Measurements from ENCODE around the gene AFDN.

Gene AFDN

DNA sequence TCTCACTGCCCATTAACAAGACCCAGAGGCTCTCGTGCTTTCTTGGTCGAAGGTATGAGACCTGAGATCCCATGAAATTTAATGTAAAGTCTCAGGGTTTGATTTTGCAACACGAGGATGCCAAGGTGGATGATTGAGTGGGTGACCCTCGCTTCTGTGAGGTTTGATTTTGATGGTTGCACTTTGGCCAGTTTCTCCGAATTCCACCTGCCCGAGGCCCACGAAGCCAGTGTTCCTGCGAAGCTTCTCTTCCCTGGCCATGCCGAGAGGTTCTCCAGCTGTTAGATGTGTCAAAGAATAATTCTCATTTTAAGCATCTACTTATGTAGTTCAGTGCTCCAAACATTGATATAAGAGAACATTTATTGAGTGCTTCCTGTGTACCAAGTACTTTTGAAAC is 170.9 kb downstream of the AFDN start, which contains the start of gene KIF25:
TSS of gene KIF25 (plus strand) at position 30 of the 400 bp plus-strand sequence. CDS start 31,915 bp downstream, outside the sequence.
- TF ChIP-seq, protein P1, sequence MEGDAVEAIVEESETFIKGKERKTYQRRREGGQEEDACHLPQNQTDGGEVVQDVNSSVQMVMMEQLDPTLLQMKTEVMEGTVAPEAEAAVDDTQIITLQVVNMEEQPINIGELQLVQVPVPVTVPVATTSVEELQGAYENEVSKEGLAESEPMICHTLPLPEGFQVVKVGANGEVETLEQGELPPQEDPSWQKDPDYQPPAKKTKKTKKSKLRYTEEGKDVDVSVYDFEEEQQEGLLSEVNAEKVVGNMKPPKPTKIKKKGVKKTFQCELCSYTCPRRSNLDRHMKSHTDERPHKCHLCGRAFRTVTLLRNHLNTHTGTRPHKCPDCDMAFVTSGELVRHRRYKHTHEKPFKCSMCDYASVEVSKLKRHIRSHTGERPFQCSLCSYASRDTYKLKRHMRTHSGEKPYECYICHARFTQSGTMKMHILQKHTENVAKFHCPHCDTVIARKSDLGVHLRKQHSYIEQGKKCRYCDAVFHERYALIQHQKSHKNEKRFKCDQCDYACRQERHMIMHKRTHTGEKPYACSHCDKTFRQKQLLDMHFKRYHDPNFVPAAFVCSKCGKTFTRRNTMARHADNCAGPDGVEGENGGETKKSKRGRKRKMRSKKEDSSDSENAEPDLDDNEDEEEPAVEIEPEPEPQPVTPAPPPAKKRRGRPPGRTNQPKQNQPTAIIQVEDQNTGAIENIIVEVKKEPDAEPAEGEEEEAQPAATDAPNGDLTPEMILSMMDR (IDR thresholded peaks at IDR 0.05): no peak

DNA sequence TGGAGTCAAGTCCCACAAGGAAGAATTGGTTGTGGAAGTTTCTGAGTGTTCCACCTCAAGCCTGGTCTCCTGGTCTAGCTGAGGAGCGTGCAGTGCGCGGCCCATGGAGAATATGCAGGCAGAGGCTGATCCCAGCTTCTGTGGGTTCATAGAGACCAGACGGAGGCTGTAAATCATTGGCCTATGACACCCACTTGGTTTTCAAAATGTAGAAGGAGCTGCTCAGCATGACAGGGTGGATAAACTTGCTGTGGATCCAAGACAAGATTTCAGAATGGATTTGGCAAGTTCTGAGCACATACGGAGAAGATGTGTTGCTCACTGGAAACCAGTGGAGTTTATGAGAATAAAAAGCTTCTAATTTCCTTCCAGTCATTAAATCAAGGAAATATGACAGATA is 171.5 kb downstream of the AFDN start:
- TF ChIP-seq, protein P1 (IDR thresholded peaks at IDR 0.05): no peak

DNA sequence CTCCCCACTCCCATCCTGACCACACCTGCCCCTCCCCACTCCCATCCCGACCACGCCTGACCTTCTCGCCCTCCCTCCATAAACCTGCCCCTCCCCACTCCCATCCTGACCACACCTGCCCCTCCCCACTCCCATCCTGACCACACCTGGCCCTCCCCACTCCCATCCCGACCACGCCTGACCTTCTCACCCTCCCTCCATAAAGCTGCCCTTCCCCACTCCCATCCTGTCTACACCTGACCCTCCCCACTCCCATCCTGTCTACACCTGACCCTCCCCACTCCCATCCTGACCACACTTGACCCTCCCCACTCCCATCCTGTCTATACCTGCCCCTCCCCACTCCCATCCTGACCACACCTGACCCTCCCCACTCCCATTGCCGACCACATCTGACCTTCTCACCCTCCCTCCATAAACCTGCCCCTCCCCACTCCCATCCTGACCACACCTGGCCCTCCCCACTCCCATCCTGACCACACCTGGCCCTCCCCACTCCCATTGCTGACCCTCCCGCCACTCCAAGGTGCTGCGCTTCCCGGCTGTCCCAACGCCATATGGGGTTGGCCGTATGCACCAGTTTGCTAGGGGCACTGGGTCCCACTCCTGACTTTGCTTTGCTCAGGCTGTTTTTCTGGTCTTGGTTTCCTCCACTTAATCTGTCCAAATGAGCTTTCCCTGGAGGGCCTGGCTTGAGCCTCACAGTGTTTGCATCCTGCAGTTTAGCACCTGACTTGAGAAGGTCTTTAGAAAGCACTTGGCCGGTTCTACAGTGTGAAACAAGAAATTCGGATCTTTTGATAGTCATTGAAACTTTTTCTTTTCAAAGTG is 173.7 kb downstream of the AFDN start:
- TF ChIP-seq, protein P1 (IDR thresholded peaks at IDR 0.05): no peak

DNA sequence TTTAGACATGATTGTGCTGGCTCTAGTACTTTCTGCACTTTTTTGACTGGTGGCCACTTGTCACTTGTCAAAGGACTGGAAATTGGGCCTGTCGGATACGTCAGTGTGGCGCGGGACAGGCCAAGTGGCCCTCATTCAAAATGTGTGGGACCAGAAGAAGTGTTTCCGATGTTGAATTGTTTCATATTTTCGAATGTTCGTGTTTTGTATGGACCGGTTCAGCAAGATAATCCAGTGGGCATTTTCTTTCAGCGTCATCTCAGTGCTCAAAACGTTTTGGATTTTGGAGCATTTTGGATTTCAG is 174.3 kb downstream of the AFDN start:
- TF ChIP-seq, protein P1 (IDR thresholded peaks at IDR 0.05): no peak

DNA sequence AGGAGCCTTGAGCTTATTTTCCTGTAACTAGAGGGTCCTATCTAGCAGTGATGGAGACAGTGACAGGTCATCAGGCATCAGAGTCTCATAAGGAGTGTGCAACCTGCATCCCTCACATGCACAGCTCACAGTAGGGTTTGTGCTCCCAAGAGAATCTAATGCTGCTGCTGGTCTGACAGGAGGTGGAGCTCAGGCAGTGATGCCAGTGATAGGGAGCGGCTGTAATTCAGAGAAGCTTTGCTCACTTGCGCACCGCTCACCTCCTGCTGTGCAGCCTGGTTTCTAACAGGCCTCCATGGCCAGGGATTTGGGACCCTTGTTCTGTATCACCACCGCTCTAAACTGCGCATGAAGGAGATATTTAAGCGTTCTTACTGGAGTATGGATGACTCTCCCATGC is 176.1 kb downstream of the AFDN start:
- TF ChIP-seq, protein P1 (IDR thresholded peaks at IDR 0.05): no peak

DNA sequence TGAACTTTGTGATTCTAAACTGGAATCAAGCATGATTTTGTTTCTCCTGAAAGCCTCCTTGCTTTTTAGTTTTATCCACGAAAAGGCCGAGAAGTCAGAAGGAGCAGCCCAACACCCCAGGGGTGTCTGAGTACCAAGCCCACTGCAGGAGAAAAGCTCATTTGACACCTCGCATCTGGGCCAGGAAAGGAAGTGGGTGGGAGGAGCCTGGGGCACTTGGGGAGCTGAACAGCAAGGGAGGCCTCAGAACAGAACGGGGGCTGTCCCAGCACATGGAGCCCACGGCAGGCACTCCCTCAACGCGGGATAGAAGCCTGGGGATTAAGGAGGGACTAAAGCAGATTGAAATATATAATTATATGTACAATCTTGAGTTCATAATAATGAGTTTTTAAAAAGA is 177.3 kb downstream of the AFDN start:
- TF ChIP-seq, protein P1 (IDR thresholded peaks at IDR 0.05): no peak

DNA sequence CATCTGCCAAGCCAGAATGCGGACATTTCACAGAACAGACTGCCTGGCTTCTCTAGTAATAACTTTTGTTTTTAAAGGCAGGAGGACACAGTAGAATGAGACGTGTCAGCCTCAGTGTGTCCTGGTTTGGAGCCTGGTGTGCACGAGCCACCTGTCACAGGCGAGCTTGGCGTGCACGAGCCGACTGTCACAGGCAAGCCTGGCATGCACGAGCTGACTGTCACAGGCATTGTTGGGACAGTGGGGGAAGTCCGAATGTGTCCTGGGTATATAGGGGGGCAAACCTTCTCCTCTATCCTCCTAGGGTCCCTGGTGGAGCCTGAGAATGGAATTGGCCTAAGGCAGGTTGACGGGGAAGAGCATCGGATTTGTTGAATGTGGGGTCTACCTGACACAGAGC is 178.2 kb downstream of the AFDN start:
- TF ChIP-seq, protein P1 (IDR thresholded peaks at IDR 0.05): no peak

Data from LNCAP (cell line).